Measurements from ENCODE around the gene MSL3.

The MSL3 gene

DNA sequence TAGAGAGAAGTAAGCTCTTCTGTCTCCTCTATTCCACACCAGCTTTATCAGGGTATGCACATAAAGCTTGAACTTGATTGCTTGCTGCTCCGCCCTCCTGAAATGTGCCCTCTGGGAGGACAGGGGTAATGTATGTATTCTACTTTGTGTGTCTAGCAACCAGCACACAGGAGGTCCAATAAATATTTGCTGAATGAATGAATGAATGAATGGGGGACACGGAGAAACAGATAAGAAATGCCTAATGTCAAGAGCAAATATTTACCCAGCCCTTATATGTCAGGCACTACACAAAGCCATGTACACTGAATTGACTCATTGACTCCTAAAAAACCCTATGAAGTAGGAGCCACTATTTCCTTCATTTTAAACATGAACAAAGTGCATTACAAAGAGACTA, 2.3 kb upstream of the MSL3 start:
- TF ChIP-seq MAX (IDR thresholded peaks at IDR 0.05), result no peak
- TF ChIP-seq EP300 (IDR thresholded peaks at IDR 0.05; ENCODE audit: borderline replicate concordance), result no peak
- TF ChIP-seq ZBTB7A (IDR thresholded peaks at IDR 0.05; ENCODE audit: low read depth), result no peak
- no peak for TF ChIP-seq CEBPB (IDR thresholded peaks at IDR 0.05)
- TF ChIP-seq CREB1 (IDR thresholded peaks at IDR 0.05; ENCODE audit: low read depth), result no peak

DNA sequence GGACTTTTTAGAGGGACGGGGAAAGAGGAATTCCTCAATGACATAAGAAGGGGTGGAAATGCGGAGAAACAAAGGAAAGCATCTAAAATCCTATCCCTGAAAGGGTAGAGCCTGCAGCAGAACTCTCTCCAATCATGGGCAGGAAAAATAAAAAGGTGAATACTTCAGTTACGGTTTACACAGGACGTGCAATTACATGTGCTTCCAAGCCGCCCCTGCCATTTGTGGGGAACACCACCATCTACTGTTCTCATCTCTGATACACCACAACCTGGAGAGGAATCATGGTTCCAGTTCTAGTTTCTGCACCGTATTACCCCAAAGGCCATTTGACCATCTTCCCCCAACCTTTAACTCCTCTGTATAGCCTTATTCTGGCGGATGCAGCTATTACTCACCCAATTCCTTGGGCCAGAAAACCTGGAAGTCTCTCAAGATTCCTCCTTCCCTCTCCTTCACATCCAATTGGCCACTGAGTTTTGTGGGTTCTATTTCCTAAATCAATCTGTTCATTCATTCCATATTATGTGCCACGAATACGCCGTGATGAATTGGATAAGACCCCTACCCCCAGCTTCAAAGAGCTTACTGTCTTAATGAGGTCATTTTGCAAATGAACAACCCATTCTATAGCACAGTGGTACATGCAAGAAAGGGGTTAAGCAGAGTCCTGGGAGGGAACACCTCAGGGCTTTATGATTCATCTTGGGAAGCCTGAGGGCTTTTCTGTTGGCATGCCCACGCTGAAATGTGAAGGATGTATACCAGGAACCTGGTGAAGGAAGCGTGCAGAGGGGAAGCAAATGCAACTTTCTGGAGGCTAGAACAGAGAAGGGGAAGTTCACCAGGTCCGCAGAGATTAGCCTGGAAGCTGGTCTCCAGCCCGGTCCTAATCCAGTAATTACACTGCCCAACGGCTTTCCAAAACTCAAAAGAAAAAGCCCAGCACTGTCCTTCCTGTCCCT, 1.4 kb upstream of the MSL3 start:
- TF ChIP-seq TAF1 (IDR thresholded peaks at IDR 0.05; ENCODE audit: low read depth) (no peak), TCF12 (IDR thresholded peaks at IDR 0.05; ENCODE audit: low read depth) (no peak), EP300 (IDR thresholded peaks at IDR 0.05; ENCODE audit: borderline replicate concordance) (no peak), CREB1 (IDR thresholded peaks at IDR 0.05; ENCODE audit: low read depth) (no peak), FOXM1 (IDR thresholded peaks at IDR 0.05; ENCODE audit: borderline replicate concordance, low read depth) (no peak), NFIC (IDR thresholded peaks at IDR 0.05) (no peak), TEAD4 (IDR thresholded peaks at IDR 0.05) (no peak), REST (IDR thresholded peaks at IDR 0.05; ENCODE audit: low read depth) (no peak)

DNA sequence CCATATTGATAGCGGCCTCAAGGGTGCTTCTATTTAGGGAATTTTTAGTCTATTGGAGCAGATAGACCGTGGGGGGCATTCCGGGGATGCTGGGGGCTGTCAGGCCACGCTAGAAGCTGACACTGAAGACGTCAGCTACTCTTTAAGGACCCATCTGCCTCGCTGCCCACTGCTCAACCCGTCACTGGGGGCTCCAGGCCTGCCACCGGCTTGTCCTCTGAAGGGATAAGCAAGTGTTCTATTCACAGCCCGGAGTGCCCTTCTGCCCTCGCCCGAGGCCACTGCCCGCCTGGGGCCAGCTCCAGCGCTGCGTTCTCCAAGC, 679 bp upstream of the MSL3 start:
- TF ChIP-seq NFIC (IDR thresholded peaks at IDR 0.05) (no peak), TAF1 (IDR thresholded peaks at IDR 0.05; ENCODE audit: low read depth) (no peak), CEBPB (IDR thresholded peaks at IDR 0.05) (no peak), YY1 (IDR thresholded peaks at IDR 0.05; ENCODE audit: low read depth) (no peak), FOXM1 (IDR thresholded peaks at IDR 0.05; ENCODE audit: borderline replicate concordance, low read depth) (no peak), TCF12 (IDR thresholded peaks at IDR 0.05; ENCODE audit: low read depth) (no peak), EP300 (IDR thresholded peaks at IDR 0.05; ENCODE audit: borderline replicate concordance) (no peak), CREB1 (IDR thresholded peaks at IDR 0.05; ENCODE audit: low read depth) (no peak)

- no peak for TF ChIP-seq REST (IDR thresholded peaks at IDR 0.05; ENCODE audit: low read depth)
- no peak for TF ChIP-seq EGR1 (IDR thresholded peaks at IDR 0.05)
- no peak for TF ChIP-seq YY1 (IDR thresholded peaks at IDR 0.05; ENCODE audit: low read depth)
- no peak for TF ChIP-seq RAD21 (IDR thresholded peaks at IDR 0.05; ENCODE audit: low read depth)
Measured at GRCh38 chrX:11758400-11759171, 549 bp downstream of the MSL3 start.

GRCh38 chrX:11759172-11759460, 1.1 kb downstream of the MSL3 start:
- TF ChIP-seq EP300 (IDR thresholded peaks at IDR 0.05; ENCODE audit: borderline replicate concordance) (no peak), TEAD4 (IDR thresholded peaks at IDR 0.05) (no peak), TAF1 (IDR thresholded peaks at IDR 0.05; ENCODE audit: low read depth) (no peak)

GRCh38 chrX:11759461-11760311, 1.6 kb downstream of the MSL3 start:
- TF ChIP-seq TAF1 (IDR thresholded peaks at IDR 0.05; ENCODE audit: low read depth) (no peak), RAD21 (IDR thresholded peaks at IDR 0.05; ENCODE audit: low read depth) (no peak), EP300 (IDR thresholded peaks at IDR 0.05; ENCODE audit: borderline replicate concordance) (no peak), MAX (IDR thresholded peaks at IDR 0.05) (no peak)

DNA sequence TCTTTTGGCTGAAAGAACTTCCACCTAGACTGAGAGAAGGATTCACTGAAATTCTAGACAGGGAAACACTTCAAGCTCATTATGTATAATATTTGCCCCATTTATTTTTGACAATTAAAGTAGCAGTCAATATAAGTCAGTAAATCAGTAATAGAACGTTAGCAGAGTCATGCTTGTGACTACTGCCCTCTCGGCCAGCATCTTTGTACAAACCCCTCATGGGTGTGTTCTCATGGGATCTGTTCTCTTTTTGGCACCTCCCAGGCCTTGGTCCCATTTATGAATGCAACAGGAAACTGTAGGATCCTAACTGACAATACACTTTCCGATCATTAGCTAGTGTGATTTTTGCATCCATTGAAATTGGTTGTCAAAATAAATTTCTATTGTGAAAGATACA, 2.9 kb downstream of the MSL3 start:
- no peak for TF ChIP-seq EP300 (IDR thresholded peaks at IDR 0.05; ENCODE audit: borderline replicate concordance)
- no peak for TF ChIP-seq YY1 (IDR thresholded peaks at IDR 0.05; ENCODE audit: low read depth)
- TF ChIP-seq TEAD4 (IDR thresholded peaks at IDR 0.05), result no peak
- TF ChIP-seq CEBPB (IDR thresholded peaks at IDR 0.05), result no peak
- TF ChIP-seq TAF1 (IDR thresholded peaks at IDR 0.05; ENCODE audit: low read depth), result no peak
- TF ChIP-seq EGR1 (IDR thresholded peaks at IDR 0.05), result no peak
- TF ChIP-seq CREB1 (IDR thresholded peaks at IDR 0.05; ENCODE audit: low read depth), result no peak
- no peak for TF ChIP-seq TCF12 (IDR thresholded peaks at IDR 0.05; ENCODE audit: low read depth)
- TF ChIP-seq FOXM1 (IDR thresholded peaks at IDR 0.05; ENCODE audit: borderline replicate concordance, low read depth), result no peak
- no peak for TF ChIP-seq ZBTB7A (IDR thresholded peaks at IDR 0.05; ENCODE audit: low read depth)
